ENCODE results near the gene STK35. TPM values are rescaled to one million over a fixed set of nuclear protein-coding genes. Genes with fewer than 3 reads are reported as not detected.

STK35 gene
- total and polyA plus RNA-seq, 2 of the 8 experiments (the other 6 are each of a cell fraction or from before 2014, with no cell fraction given), result 24.9 to 45.0 TPM

GRCh38 chr20:2162125-2162822, 60.6 kb downstream of the STK35 start:
- ChIA-PET POLR2A (ENCODE audit: partially characterized antibody) (no interaction called here), CTCF (ENCODE audit: partially characterized antibody) (interaction anchor here (0.7 to 2.5 kb wide), 9 partner anchors 8 to 197 kb away, joined by 3 to 12 read pairs (median 3); no protein-coding TSS in a partner anchor)
- Histone ChIP-seq H3K23ac (ENCODE audit: insufficient read length) (no peak overlapping the region), H3K4me3 (ENCODE audit: extremely low read depth in 1 of 4, insufficient read depth in 2 of 4, low read depth in 3 of 4, low read length in 4 of 4) (no peak overlapping the region), H3K23me2 (ENCODE audit: low read depth, low read length) (no peaks in the 10 kb centered on the region), H3K27ac (ENCODE audit: low read depth, low read length) (no peak overlapping the region), H4K8ac (ENCODE audit: extremely low read depth, insufficient read depth, low read length) (no peak overlapping the region), H4K91ac (replicated peaks; ENCODE audit: insufficient read length, low read length) (no peak overlapping the region), H3K56ac (replicated peaks; ENCODE audit: insufficient read length, low read depth, low read length) (no peak overlapping the region), H3K9me3 (ENCODE audit: insufficient read depth in 2 of 2, low read depth in 1 of 2, low read length in 1 of 2) (no peaks in the 10 kb centered on the region), H3K4ac (replicated peaks; ENCODE audit: insufficient read length, low read depth, low read length) (no peak overlapping the region), H3K27me3 (replicated peaks in 1 of 4; ENCODE audit: control insufficient read depth in 3 of 4, extremely low read depth in 1 of 4, insufficient read depth in 3 of 4, low read length in 3 of 4) (no peaks in the 10 kb centered on the region), H4K5ac (ENCODE audit: insufficient read length, low read depth, low read length) (no peak overlapping the region), H2BK20ac (ENCODE audit: low read length) (no peak overlapping the region), H4K20me1 (replicated peaks in 1 of 2; ENCODE audit: control insufficient read depth in 1 of 2, insufficient read depth in 2 of 2, low read length in 2 of 2) (no peaks in the 10 kb centered on the region), H3K36me3 (ENCODE audit: control insufficient read depth in 2 of 4, insufficient read depth in 4 of 4, low read length in 3 of 4) (no peaks in the 10 kb centered on the region), H3K9ac (replicated peaks in 1 of 4; ENCODE audit: extremely low read depth in 1 of 4, low read depth in 3 of 4, low read length in 3 of 4) (no peak overlapping the region), H2AK5ac (ENCODE audit: low read depth, low read length) (no peak overlapping the region), H2BK15ac (ENCODE audit: low read length) (no peak overlapping the region), H2BK120ac (replicated peaks; ENCODE audit: low read depth, low read length) (no peak overlapping the region), H3K79me1 (ENCODE audit: low read depth, low read length) (no peaks in the 10 kb centered on the region), H3K14ac (ENCODE audit: insufficient read length) (no peak overlapping the region), H3K4me1 (replicated peaks in 1 of 4; ENCODE audit: control insufficient read depth in 3 of 4, insufficient read depth in 4 of 4, low read length in 3 of 4) (no peaks in the 10 kb centered on the region; a peak in 1 of 7 replicates), H3K18ac (ENCODE audit: extremely low read depth, low read length) (no peak overlapping the region), H2AFZ (ENCODE audit: low read length) (no peak overlapping the region), H3K79me2 (ENCODE audit: control insufficient read depth in 1 of 2, insufficient read depth in 2 of 2, low read length in 2 of 2) (no peaks in the 10 kb centered on the region), H2BK12ac (ENCODE audit: low read depth, low read length) (no peak overlapping the region), H2BK5ac (ENCODE audit: low read depth, low read length) (no peak overlapping the region), H3K4me2 (ENCODE audit: insufficient read depth in 1 of 2, low read depth in 2 of 2, low read length in 2 of 2) (no peak overlapping the region)
- no peak for TF ChIP-seq HDAC6 (IDR thresholded peaks at IDR 0.05; ENCODE audit: low read depth, low read length)
- TF ChIP-seq EP300 (IDR thresholded peaks at IDR 0.05; ENCODE audit: borderline replicate concordance in 1 of 2, low read depth in 2 of 2, low read length in 2 of 2), result no peak
- no peak for TF ChIP-seq SP2 (IDR thresholded peaks at IDR 0.05; ENCODE audit: low read length)
- TF ChIP-seq RXRA (IDR thresholded peaks at IDR 0.05; ENCODE audit: insufficient read depth, low read depth, low read length), result no peak
- WGBS, 2 experiments (ENCODE audit: extremely low coverage in 1 of 2, insufficient coverage in 1 of 2, insufficient read length in 1 of 2, insufficient replicate concordance in 2 of 2, low coverage in 1 of 2, low lambda C conversion rate in 2 of 2, missing lambda C conversion rate in 1 of 2), result 89% methylated on average over 12 of the region's 12 CpGs; no CpG with 5 or more reads in 1 of the 2 experiments
- FAIRE-seq (no peak), DNase-seq (ENCODE audit: low read depth in 1 of 2, low spot score in 2 of 2) (no peak)
